Osteoblast (primary cell): ENCODE results near the gene TXLNB. TPM values are rescaled to one million over a fixed set of nuclear protein-coding genes. Genes with fewer than 3 reads are reported as not detected.

Source experiments
- DNase-seq: peaks from one replicate; pipeline ENCODE4 v3.0.0; 2011; ENCODE audit warnings: low spot score, mixed read lengths; ENCODE audit not compliant: insufficient read length; ENCODE audit errors: missing footprints
- H2AFZ ChIP-seq: 2 replicates; pipeline ENCODE4 v1.6.0; 2011; ENCODE audit warnings: mild to moderate bottlenecking, low read length
- H3K27ac ChIP-seq: 2 replicates; pipeline ENCODE4 v1.5.1; 2011; ENCODE audit warnings: mild to moderate bottlenecking, low read depth, low read length, moderate library complexity
- H3K27me3 ChIP-seq: 2 replicates; pipeline ENCODE4 v1.6.0; 2012; ENCODE audit warnings: mild to moderate bottlenecking, control low read depth, inconsistent platforms, low read length, moderate library complexity; ENCODE audit not compliant: insufficient read depth
- H3K36me3 ChIP-seq: 2 replicates; pipeline ENCODE4 v1.5.1; 2011; ENCODE audit warnings: mild to moderate bottlenecking, low read length, control low read depth, moderate library complexity; ENCODE audit not compliant: insufficient read depth
- H3K4me1 ChIP-seq: 2 replicates; pipeline ENCODE4 v1.5.1; 2011; ENCODE audit warnings: mild to moderate bottlenecking, low read length, control low read depth, moderate library complexity; ENCODE audit not compliant: insufficient read depth
- H3K4me2 ChIP-seq: 2 replicates; pipeline ENCODE4 v1.6.0; 2011; ENCODE audit warnings: mild to moderate bottlenecking, low read length; ENCODE audit not compliant: insufficient read depth
- H3K4me3 ChIP-seq: fragments of 200-600 bp; sonication (generic); 3 replicates; pipeline ENCODE4 v1.5.1; 2012; ENCODE audit warnings: mild to moderate bottlenecking, low read length, inconsistent platforms; ENCODE audit not compliant: insufficient read depth
- H3K79me2 ChIP-seq: 2 replicates; pipeline ENCODE4 v1.6.0; 2012; ENCODE audit warnings: mild to moderate bottlenecking, low read length, control low read depth, inconsistent platforms; ENCODE audit not compliant: insufficient read depth
- H3K9me3 ChIP-seq: 2 replicates; pipeline ENCODE4 v1.5.1; 2011; ENCODE audit warnings: low read depth, low read length, control low read depth
- H4K20me1 ChIP-seq: 2 replicates; pipeline ENCODE4 v1.6.0; 2012; ENCODE audit warnings: mild to moderate bottlenecking, low read length, control low read depth; ENCODE audit not compliant: insufficient read depth
- CTCF ChIP-seq: IDR thresholded peaks from 2 replicates; pipeline ENCODE4 v1.5.1; 2011; ENCODE audit warnings: mild to moderate bottlenecking, low read depth, low read length, moderate library complexity; ENCODE audit errors: extremely low read depth
- total RNA-seq: library from RNA; depleted of rRNA; stranded (reverse); fragments of >200 nt; gene quantifications from 2 replicates; pipeline ENCODE4 v1.2.3, GENCODE V29; 2012

The TXLNB gene
- total RNA-seq, 1 donor = 1.8 TPM

- H4K20me1 ChIP-seq = no peaks in the 10 kb centered on the region
- peaks cover 6% of the 10 kb centered on the region for H3K4me1 ChIP-seq
- no peak overlapping the region for H3K4me3 ChIP-seq
- no peaks in the 10 kb centered on the region for H3K79me2 ChIP-seq
- DNase-seq = no peak
- no peak for TF ChIP-seq CTCF
- H3K36me3 ChIP-seq = no peaks in the 10 kb centered on the region
- H3K4me2 ChIP-seq = no peak overlapping the region
- no peak overlapping the region for H3K27ac ChIP-seq
- H3K27me3 ChIP-seq = no peaks in the 10 kb centered on the region
- no peak overlapping the region for H2AFZ ChIP-seq
- H3K9me3 ChIP-seq = no peaks in the 10 kb centered on the region
Measured at GRCh38 chr6:139285590-139285989, 6.2 kb downstream of the TXLNB start.

- no peak overlapping the region for H3K27ac ChIP-seq
- H3K79me2 ChIP-seq = no peaks in the 10 kb centered on the region
- no peak overlapping the region for H2AFZ ChIP-seq
- no peak for DNase-seq
- H3K27me3 ChIP-seq = no peaks in the 10 kb centered on the region
- no peak overlapping the region for H3K4me3 ChIP-seq
- no peaks in the 10 kb centered on the region for H3K9me3 ChIP-seq
- H3K36me3 ChIP-seq = no peaks in the 10 kb centered on the region
- no peaks in the 10 kb centered on the region for H4K20me1 ChIP-seq
- peaks cover 6% of the 10 kb centered on the region for H3K4me1 ChIP-seq
- no peak overlapping the region for H3K4me2 ChIP-seq
- no peak for TF ChIP-seq CTCF
Measured at GRCh38 chr6:139284789-139285188, 7.0 kb downstream of the TXLNB start.

GRCh38 chr6:139282684-139283083 is 9.1 kb downstream of the TXLNB start:
- Histone ChIP-seq H3K4me1 (peaks cover 9% of the 10 kb centered on the region), H3K4me3 (no peak overlapping the region), H3K4me2 (peak overlapping the region; percentile 30), H3K27me3 (no peaks in the 10 kb centered on the region), H3K9me3 (no peaks in the 10 kb centered on the region), H3K79me2 (no peaks in the 10 kb centered on the region), H4K20me1 (no peaks in the 10 kb centered on the region), H3K27ac (no peak overlapping the region), H2AFZ (peak overlapping the region; percentile 50), H3K36me3 (no peaks in the 10 kb centered on the region)
- no peak for TF ChIP-seq CTCF
- peak; percentile 87 for DNase-seq

GRCh38 chr6:139278190-139278589 is 13.6 kb downstream of the TXLNB start:
- no peak for DNase-seq
- Histone ChIP-seq H3K4me2 (no peak overlapping the region), H3K79me2 (no peaks in the 10 kb centered on the region), H3K4me1 (peaks cover 10% of the 10 kb centered on the region), H4K20me1 (no peaks in the 10 kb centered on the region), H3K36me3 (no peaks in the 10 kb centered on the region), H3K27ac (no peak overlapping the region), H3K4me3 (no peak overlapping the region), H3K9me3 (no peaks in the 10 kb centered on the region), H3K27me3 (no peaks in the 10 kb centered on the region), H2AFZ (no peak overlapping the region)
- TF ChIP-seq CTCF = no peak
